IMR-90 (cell line): ENCODE results near the gene CACNG7.

Source experiments
- CEBPB ChIP-seq: IDR thresholded peaks from 2 replicates; pipeline ENCODE4 v1.6.1; 2012; ENCODE audit warnings: low read depth, low read length, improper control_type of control experiment
- FOS ChIP-seq: fragments of 150-350 bp; IDR thresholded peaks from 2 replicates; pipeline ENCODE4 v1.6.1; 2016; ENCODE audit warnings: low read depth, low read length
- MAFK ChIP-seq: IDR thresholded peaks from 2 replicates; pipeline ENCODE4 v1.6.1; 2012; ENCODE audit warnings: low read depth, low read length, improper control_type of control experiment
- MXI1 ChIP-seq: IDR thresholded peaks from 2 replicates; pipeline ENCODE4 v1.6.1; 2012; ENCODE audit warnings: low read depth, mild to moderate bottlenecking, low read length, moderate library complexity, borderline replicate concordance
- NFE2L2 ChIP-seq: fragments of 150-350 bp; IDR thresholded peaks from 2 replicates; pipeline ENCODE4 v1.6.1; 2016; ENCODE audit warnings: low read depth, mild to moderate bottlenecking, low read length
- POLR2A ChIP-seq: IDR thresholded peaks from 2 replicates; pipeline ENCODE4 v1.6.1; 2012; ENCODE audit warnings: mild to moderate bottlenecking, low read depth, low read length
- RAD21 ChIP-seq: IDR thresholded peaks from 2 replicates; pipeline ENCODE4 v1.6.1; 2012; ENCODE audit warnings: low read length, improper control_type of control experiment
- RCOR1 ChIP-seq: IDR thresholded peaks from 2 replicates; pipeline ENCODE4 v1.6.1; 2012; ENCODE audit warnings: mild to moderate bottlenecking, low read length, improper control_type of control experiment; ENCODE audit not compliant: insufficient replicate concordance
- RFX5 ChIP-seq: IDR thresholded peaks from 2 replicates; pipeline ENCODE4 v1.8.0; 2012; ENCODE audit warnings: low read depth, mild to moderate bottlenecking, low read length, moderate library complexity
- TF ChIP-seq, protein P1 (sequence below): conservative IDR thresholded peaks from 2 replicates; pipeline ENCODE4 v1.5.1; 2012; ENCODE audit warnings: mild to moderate bottlenecking, low read depth, low read length, improper control_type of control experiment
- TF ChIP-seq, protein P2 (sequence below): fragments of 150-350 bp; IDR thresholded peaks from 2 replicates; pipeline ENCODE4 v1.6.1; 2017; ENCODE audit warnings: mild to moderate bottlenecking, antibody characterized with exemption, low read length, low read depth
- TF ChIP-seq, protein P3 (sequence below): fragments of 150-350 bp; IDR thresholded peaks from 2 replicates; pipeline ENCODE4 v1.6.1; 2016; ENCODE audit warnings: low read depth, mild to moderate bottlenecking, low read length, moderate library complexity, borderline replicate concordance

DNA sequence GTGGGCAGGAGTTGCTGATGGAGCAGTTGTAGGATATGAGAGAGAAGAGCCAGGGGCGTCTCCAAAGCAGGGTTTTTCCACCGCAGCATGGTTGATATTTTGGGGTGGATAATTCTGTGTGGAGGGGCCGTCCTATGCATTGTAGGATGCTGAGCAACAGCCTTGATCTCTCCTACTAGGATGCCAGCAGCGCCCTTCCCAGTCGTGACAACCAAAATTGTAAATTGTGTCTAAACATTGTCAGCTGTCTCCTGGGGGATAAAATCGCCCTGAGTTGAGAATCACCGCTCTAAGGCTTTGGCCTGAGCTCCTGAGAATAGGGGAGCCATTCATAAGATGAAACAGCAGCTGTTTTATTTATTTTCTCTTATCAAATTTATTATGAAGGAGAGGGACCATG is 57.9 kb downstream of the CACNG7 start:
- TF ChIP-seq, protein P1, sequence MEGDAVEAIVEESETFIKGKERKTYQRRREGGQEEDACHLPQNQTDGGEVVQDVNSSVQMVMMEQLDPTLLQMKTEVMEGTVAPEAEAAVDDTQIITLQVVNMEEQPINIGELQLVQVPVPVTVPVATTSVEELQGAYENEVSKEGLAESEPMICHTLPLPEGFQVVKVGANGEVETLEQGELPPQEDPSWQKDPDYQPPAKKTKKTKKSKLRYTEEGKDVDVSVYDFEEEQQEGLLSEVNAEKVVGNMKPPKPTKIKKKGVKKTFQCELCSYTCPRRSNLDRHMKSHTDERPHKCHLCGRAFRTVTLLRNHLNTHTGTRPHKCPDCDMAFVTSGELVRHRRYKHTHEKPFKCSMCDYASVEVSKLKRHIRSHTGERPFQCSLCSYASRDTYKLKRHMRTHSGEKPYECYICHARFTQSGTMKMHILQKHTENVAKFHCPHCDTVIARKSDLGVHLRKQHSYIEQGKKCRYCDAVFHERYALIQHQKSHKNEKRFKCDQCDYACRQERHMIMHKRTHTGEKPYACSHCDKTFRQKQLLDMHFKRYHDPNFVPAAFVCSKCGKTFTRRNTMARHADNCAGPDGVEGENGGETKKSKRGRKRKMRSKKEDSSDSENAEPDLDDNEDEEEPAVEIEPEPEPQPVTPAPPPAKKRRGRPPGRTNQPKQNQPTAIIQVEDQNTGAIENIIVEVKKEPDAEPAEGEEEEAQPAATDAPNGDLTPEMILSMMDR = no peak
- TF ChIP-seq POLR2A (no peak), CEBPB (no peak), MXI1 (no peak), RAD21 (no peak), MAFK (no peak), RFX5 (no peak), RCOR1 (no peak), FOS (no peak), NFE2L2 (no peak)
- TF ChIP-seq, protein P2, sequence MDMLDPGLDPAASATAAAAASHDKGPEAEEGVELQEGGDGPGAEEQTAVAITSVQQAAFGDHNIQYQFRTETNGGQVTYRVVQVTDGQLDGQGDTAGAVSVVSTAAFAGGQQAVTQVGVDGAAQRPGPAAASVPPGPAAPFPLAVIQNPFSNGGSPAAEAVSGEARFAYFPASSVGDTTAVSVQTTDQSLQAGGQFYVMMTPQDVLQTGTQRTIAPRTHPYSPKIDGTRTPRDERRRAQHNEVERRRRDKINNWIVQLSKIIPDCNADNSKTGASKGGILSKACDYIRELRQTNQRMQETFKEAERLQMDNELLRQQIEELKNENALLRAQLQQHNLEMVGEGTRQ = no peak
- TF ChIP-seq, protein P3, sequence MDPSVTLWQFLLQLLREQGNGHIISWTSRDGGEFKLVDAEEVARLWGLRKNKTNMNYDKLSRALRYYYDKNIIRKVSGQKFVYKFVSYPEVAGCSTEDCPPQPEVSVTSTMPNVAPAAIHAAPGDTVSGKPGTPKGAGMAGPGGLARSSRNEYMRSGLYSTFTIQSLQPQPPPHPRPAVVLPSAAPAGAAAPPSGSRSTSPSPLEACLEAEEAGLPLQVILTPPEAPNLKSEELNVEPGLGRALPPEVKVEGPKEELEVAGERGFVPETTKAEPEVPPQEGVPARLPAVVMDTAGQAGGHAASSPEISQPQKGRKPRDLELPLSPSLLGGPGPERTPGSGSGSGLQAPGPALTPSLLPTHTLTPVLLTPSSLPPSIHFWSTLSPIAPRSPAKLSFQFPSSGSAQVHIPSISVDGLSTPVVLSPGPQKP = no peak
